H1 (cell line): ENCODE measurements around the gene IGF2R. TPM values are rescaled to one million over a fixed set of nuclear protein-coding genes. Genes with fewer than 3 reads are reported as not detected.

Experiments used
- CTCF ChIA-PET: fragments of 300-600 bp; sonication (Branson Sonifier 250); formaldehyde crosslinking; loops from one replicate; lab custom pipeline; 2021; ENCODE audit not compliant: partially characterized antibody; lab: Charles Lee
- POLR2A ChIA-PET: fragments of 300-600 bp; sonication (Branson Sonifier 250); formaldehyde crosslinking; loops from one replicate; lab custom pipeline; 2021; ENCODE audit warnings: inconsistent platforms; ENCODE audit not compliant: partially characterized antibody; lab: Charles Lee
- DNase-seq, 2 experiments: peaks; one replicate each; pipeline versions ENCODE4 v3.0.0 to v3.0.0-alpha.2; 2010 to 2022; ENCODE audit warnings: low spot score in 2 of 2, low read depth in 1 of 2, mixed read lengths in 1 of 2
- FAIRE-seq: peaks from 2 replicates; lab custom pipeline; 2011; peaks lifted over from hg19 to GRCh38; lab: Jason Lieb, UNC
- H2AFZ ChIP-seq: 2 replicates; pipeline ENCODE4 v1.8.1; 2012; ENCODE audit warnings: low read length, inconsistent platforms
- H2AK5ac ChIP-seq: 2 replicates; pipeline ENCODE4 v1.6.1; 2013; ENCODE audit warnings: low read depth, low read length
- H2BK120ac ChIP-seq: replicated peaks from 2 replicates; pipeline ENCODE3; 2013; ENCODE audit warnings: low read depth, low read length, inconsistent platforms
- H2BK12ac ChIP-seq: 2 replicates; pipeline ENCODE4 v1.6.1; 2013; ENCODE audit warnings: low read depth, low read length
- H2BK15ac ChIP-seq: 2 replicates; pipeline ENCODE4 v1.6.1; 2013; ENCODE audit warnings: low read length
- H2BK20ac ChIP-seq: 2 replicates; pipeline ENCODE4 v1.6.1; 2013; ENCODE audit warnings: low read length
- H2BK5ac ChIP-seq: 2 replicates; pipeline ENCODE4 v1.6.1; 2013; ENCODE audit warnings: low read depth, low read length
- H3K14ac ChIP-seq: 2 replicates; pipeline ENCODE4 v1.6.1; 2013; ENCODE audit warnings: inconsistent platforms; ENCODE audit not compliant: insufficient read length
- H3K18ac ChIP-seq: 2 replicates; pipeline ENCODE4 v1.6.1; 2013; ENCODE audit warnings: low read length; ENCODE audit errors: extremely low read depth
- H3K23ac ChIP-seq: 2 replicates; pipeline ENCODE4 v1.6.1; 2013; ENCODE audit warnings: inconsistent platforms; ENCODE audit not compliant: insufficient read length
- H3K23me2 ChIP-seq: 2 replicates; pipeline ENCODE4 v1.6.1; 2013; ENCODE audit warnings: low read depth, low read length
- H3K27ac ChIP-seq: 2 replicates; pipeline ENCODE4 v1.6.1; 2011; ENCODE audit warnings: low read depth, low read length, inconsistent platforms
- H3K27me3 ChIP-seq, 4 experiments: replicated peaks in 1 of 4; 1 replicate in 1 of 4; 2 replicates in 3 of 4; pipeline versions ENCODE4 v1.6.1 to v1.8.1; 2011 to 2013; ENCODE audit warnings: low read length in 3 of 4, mild to moderate bottlenecking in 3 of 4, inconsistent platforms in 2 of 4, mixed read lengths in 2 of 4, moderate library complexity in 1 of 4; ENCODE audit not compliant: control insufficient read depth in 3 of 4, insufficient read depth in 3 of 4; ENCODE audit errors: extremely low read depth in 1 of 4
- H3K36me3 ChIP-seq, 4 experiments: 2 replicates each; pipeline versions ENCODE4 v1.6.1 to v1.8.1; 2011 to 2013; ENCODE audit warnings: mild to moderate bottlenecking in 4 of 4, low read length in 3 of 4, moderate library complexity in 2 of 4, control low read depth in 1 of 4, inconsistent platforms in 1 of 4; ENCODE audit not compliant: insufficient read depth in 4 of 4, control insufficient read depth in 2 of 4
- H3K4ac ChIP-seq: replicated peaks from 2 replicates; pipeline ENCODE3; 2013; ENCODE audit warnings: low read length, low read depth, mixed read lengths, inconsistent platforms; ENCODE audit not compliant: insufficient read length
- H3K4me1 ChIP-seq, 4 experiments: replicated peaks in 1 of 4; 1 replicate in 1 of 4; 2 replicates in 3 of 4; pipeline versions ENCODE4 v1.6.1 to v1.8.1; 2011 to 2013; ENCODE audit warnings: low read length in 3 of 4, inconsistent platforms in 2 of 4, mixed read lengths in 1 of 4; ENCODE audit not compliant: insufficient read depth in 4 of 4, control insufficient read depth in 3 of 4
- H3K4me2 ChIP-seq, 2 experiments: 2 replicates each; pipeline versions ENCODE4 v1.6.1 to v1.8.1; 2011 to 2013; ENCODE audit warnings: low read depth in 2 of 2, low read length in 2 of 2, control low read depth in 1 of 2, inconsistent platforms in 1 of 2, mild to moderate bottlenecking in 1 of 2; ENCODE audit not compliant: insufficient read depth in 1 of 2
- H3K4me3 ChIP-seq, 4 experiments: fragments of 200-600, 300-600 bp in 1 of 4; sonication (generic), shearing (Covaris generic), sonication (Bioruptor Twin) in 1 of 4; 2 replicates each; pipeline versions ENCODE4 v1.5.1 to v1.8.1; 2011 to 2016; ENCODE audit warnings: low read length in 4 of 4, low read depth in 3 of 4, control low read depth in 2 of 4, inconsistent platforms in 2 of 4, mild to moderate bottlenecking in 2 of 4, mixed read lengths in 1 of 4, moderate library complexity in 1 of 4; ENCODE audit not compliant: insufficient read depth in 2 of 4; ENCODE audit errors: extremely low read depth in 1 of 4
- H3K56ac ChIP-seq: replicated peaks from 2 replicates; pipeline ENCODE3; 2013; ENCODE audit warnings: low read depth, mild to moderate bottlenecking, mixed read lengths, low read length, inconsistent platforms; ENCODE audit not compliant: insufficient read length
- H3K79me1 ChIP-seq: 2 replicates; pipeline ENCODE4 v1.6.1; 2013; ENCODE audit warnings: low read depth, low read length, control low read depth
- H3K79me2 ChIP-seq, 2 experiments: 2 replicates each; pipeline versions ENCODE4 v1.6.1 to v1.8.1; 2012 to 2013; ENCODE audit warnings: low read length in 2 of 2, mild to moderate bottlenecking in 2 of 2, inconsistent platforms in 1 of 2; ENCODE audit not compliant: insufficient read depth in 2 of 2, control insufficient read depth in 1 of 2
- H3K9ac ChIP-seq, 4 experiments: replicated peaks in 1 of 4; 1 replicate in 1 of 4; 2 replicates in 3 of 4; pipeline versions ENCODE4 v1.6.1 to v1.8.1; 2011 to 2013; ENCODE audit warnings: low read depth in 3 of 4, low read length in 3 of 4, control low read depth in 2 of 4, mild to moderate bottlenecking in 2 of 4, moderate library complexity in 2 of 4, inconsistent platforms in 1 of 4; ENCODE audit errors: extremely low read depth in 1 of 4
- H3K9me3 ChIP-seq, 2 experiments: 2 replicates each; pipeline versions ENCODE4 v1.6.1 to v1.8.1; 2012 to 2013; ENCODE audit warnings: mild to moderate bottlenecking in 2 of 2, moderate library complexity in 2 of 2, control low read depth in 1 of 2, inconsistent platforms in 1 of 2, low read depth in 1 of 2, low read length in 1 of 2, mixed read lengths in 1 of 2; ENCODE audit not compliant: insufficient read depth in 2 of 2
- H4K20me1 ChIP-seq, 2 experiments: replicated peaks in 1 of 2; 2 replicates each; pipeline versions ENCODE3 to v1.8.1; 2011 to 2013; ENCODE audit warnings: inconsistent platforms in 2 of 2, low read length in 2 of 2, mild to moderate bottlenecking in 1 of 2; ENCODE audit not compliant: insufficient read depth in 2 of 2, control insufficient read depth in 1 of 2
- H4K5ac ChIP-seq: 2 replicates; pipeline ENCODE4 v1.6.1; 2013; ENCODE audit warnings: low read length, low read depth, mixed read lengths, inconsistent platforms; ENCODE audit not compliant: insufficient read length
- H4K8ac ChIP-seq: 2 replicates; pipeline ENCODE4 v1.8.0; 2013; ENCODE audit warnings: mild to moderate bottlenecking, moderate library complexity, low read length, inconsistent platforms; ENCODE audit not compliant: insufficient read depth; ENCODE audit errors: extremely low read depth
- H4K91ac ChIP-seq: replicated peaks from 2 replicates; pipeline ENCODE3; 2013; ENCODE audit warnings: low read length, mixed read lengths, inconsistent platforms; ENCODE audit not compliant: insufficient read length
- HDAC6 ChIP-seq: IDR thresholded peaks from one replicate; pipeline ENCODE4 v1.7.1; 2012; ENCODE audit warnings: low read depth, mild to moderate bottlenecking, inconsistent platforms, low read length, moderate library complexity
- NANOG ChIP-seq: IDR thresholded peaks from 2 replicates; pipeline ENCODE4 v1.6.1; 2011; ENCODE audit warnings: low read length, low read depth, mild to moderate bottlenecking, inconsistent platforms; ENCODE audit not compliant: insufficient read depth, poor library complexity, severe bottlenecking
- SAP30 ChIP-seq: fragments of 300-600 bp; sonication (generic); IDR thresholded peaks from 2 replicates; pipeline ENCODE4 v1.7.1; 2012; ENCODE audit warnings: low read length, moderate library complexity, mild to moderate bottlenecking, inconsistent platforms; ENCODE audit not compliant: insufficient read depth, insufficient replicate concordance
- SP4 ChIP-seq: IDR thresholded peaks from 2 replicates; pipeline ENCODE4 v1.6.1; 2012; ENCODE audit warnings: low read length, inconsistent platforms
- TAF1 ChIP-seq: IDR thresholded peaks from 2 replicates; pipeline ENCODE4 v1.6.1; 2011; ENCODE audit warnings: mild to moderate bottlenecking, low read depth, low read length
- WGBS, 2 experiments: shearing (Covaris generic) in 1 of 2; methylation state at CpG; one replicate each; pipeline versions ENCODE4 v1.1.6 to v1.1.7; 2013 to 2015; ENCODE audit warnings: low lambda C conversion rate in 2 of 2, mixed read lengths in 2 of 2, inconsistent platforms in 1 of 2, low coverage in 1 of 2, missing lambda C conversion rate in 1 of 2; ENCODE audit not compliant: insufficient replicate concordance in 2 of 2, insufficient coverage in 1 of 2, insufficient read length in 1 of 2; ENCODE audit errors: extremely low coverage in 1 of 2, missing lambda C conversion rate in 1 of 2; 5-methylcytosine and 5-hydroxymethylcytosine counted together
- polyA plus RNA-seq, 7 experiments: library from polyadenylated mRNA; depleted of rRNA in 3 of 7; stranded (reverse) in 5 of 7; unstranded in 2 of 7; fragments of >200 nt in 5 of 7; fragments of 200-250 nt in 2 of 7; gene quantifications; 1 replicate in 5 of 7; 2 replicates in 1 of 7; 4 replicates in 1 of 7; pipeline versions ENCODE4 v1.2.1 to v1.2.3, GENCODE V29; 2011 to 2013; ENCODE audit warnings: missing spikeins in 2 of 7, mixed read lengths in 2 of 7
- total RNA-seq: library from RNA; stranded (reverse); fragmentation: NEBNext Ultra II Directional; extraction: Animal tissue kit (Norgen Biotek cat#: 25700); gene quantifications from 2 replicates; pipeline ENCODE4 v1.2.1, GENCODE V29; 2021

The IGF2R gene
- total and polyA plus RNA-seq, 2 of the 8 experiments (the other 6 are each of a cell fraction or from before 2014, with no cell fraction given) = 20.6 to 74.1 TPM

GRCh38 chr6:160058603-160059215 lies 89.8 kb downstream of the IGF2R start:
- Histone ChIP-seq H3K9ac (no peak overlapping the region), H3K79me2 (no peaks in the 10 kb centered on the region), H3K4me1 (no peaks in the 10 kb centered on the region), H3K9me3 (no peaks in the 10 kb centered on the region), H3K56ac (no peak overlapping the region), H2BK15ac (no peak overlapping the region), H3K14ac (no peak overlapping the region), H3K27me3 (no peaks in the 10 kb centered on the region), H2BK5ac (no peak overlapping the region), H2AK5ac (no peak overlapping the region), H3K23ac (no peak overlapping the region), H2AFZ (no peak overlapping the region), H3K79me1 (no peaks in the 10 kb centered on the region), H3K36me3 (peaks cover 23 to 84% (median 60%) of the 10 kb centered on the region in 4 experiments), H4K20me1 (peaks cover 3 to 10% of the 10 kb centered on the region in 2 experiments), H3K4me3 (no peak overlapping the region), H4K5ac (no peak overlapping the region), H3K18ac (no peak overlapping the region), H3K4me2 (no peak overlapping the region), H3K23me2 (no peaks in the 10 kb centered on the region), H2BK120ac (no peak overlapping the region), H4K91ac (no peak overlapping the region), H4K8ac (no peak overlapping the region), H3K27ac (no peak overlapping the region), H3K4ac (no peak overlapping the region), H2BK20ac (no peak overlapping the region), H2BK12ac (no peak overlapping the region)
- no peak for TF ChIP-seq HDAC6
- no peak for TF ChIP-seq SP4
- no peak for TF ChIP-seq NANOG
- TF ChIP-seq TAF1 = no peak
- TF ChIP-seq SAP30 = no peak
- ChIA-PET CTCF (interaction anchor here (0.5 to 1.7 kb wide), 3 partner anchors 13 to 397 kb away, joined by 3 to 5 read pairs (median 4); no protein-coding TSS in a partner anchor), POLR2A (no interaction called here)
- DNase-seq (no peak), FAIRE-seq (no peak)
- 94% methylated on average over 6 of the region's 6 CpGs; no CpG with 5 or more reads in 1 of the 2 experiments for WGBS, 2 experiments
